Esophagus (tissue), 2 donors: ENCODE measurements around the gene RAC3. TPM values are rescaled to one million over a fixed set of nuclear protein-coding genes. Genes with fewer than 3 reads are reported as not detected.

Experiments
- H3K27ac ChIP-seq, 2 donors: one replicate each; pipeline ENCODE4 v1.5.1; 2013; ENCODE audit warnings: low read depth in 2 of 2, mild to moderate bottlenecking in 2 of 2, inconsistent platforms in 1 of 2, low read length in 1 of 2, moderate library complexity in 1 of 2
- H3K27me3 ChIP-seq, 2 donors: one replicate each; pipeline ENCODE4 v1.6.1; 2013; ENCODE audit warnings: low read length in 2 of 2, control low read depth in 1 of 2, mild to moderate bottlenecking in 1 of 2; ENCODE audit not compliant: insufficient read depth in 2 of 2, control insufficient read depth in 1 of 2
- H3K36me3 ChIP-seq, 2 donors: one replicate each; pipeline ENCODE4 v1.6.1; 2013; ENCODE audit warnings: low read length in 1 of 2; ENCODE audit not compliant: control insufficient read depth in 2 of 2, insufficient read depth in 2 of 2
- H3K4me1 ChIP-seq, 2 donors: one replicate each; pipeline ENCODE4 v1.6.1; 2013; ENCODE audit warnings: low read length in 1 of 2; ENCODE audit not compliant: control insufficient read depth in 2 of 2, insufficient read depth in 2 of 2
- H3K4me3 ChIP-seq, 2 donors: one replicate each; pipeline ENCODE4 v1.5.1; 2013; ENCODE audit warnings: low read length in 2 of 2, mild to moderate bottlenecking in 2 of 2, low read depth in 1 of 2, moderate library complexity in 1 of 2
- H3K9me3 ChIP-seq, 2 donors: one replicate each; pipeline ENCODE4 v1.6.1; 2013; ENCODE audit warnings: mild to moderate bottlenecking in 2 of 2, low read depth in 1 of 2, low read length in 1 of 2, moderate library complexity in 1 of 2; ENCODE audit not compliant: control insufficient read depth in 2 of 2, insufficient read depth in 1 of 2
- WGBS, 2 donors: extraction: QIAGEN DNeasy Blood & Tissue Kit; methylation state at CpG; one replicate each; pipeline ENCODE4 v1.1.7; 2013; 5-methylcytosine and 5-hydroxymethylcytosine counted together
- polyA plus RNA-seq, 2 donors: library from polyadenylated mRNA; stranded (reverse); fragments of 200-250 nt; gene quantifications; one replicate each; pipeline ENCODE4 v1.2.3, GENCODE V29; 2013
- donor health status: healthy with polysubstance abuse.
- donor health status: Bipolar disorder and iron deficiency.

Gene RAC3
- polyA plus RNA-seq, 2 donors, result 7.1 to 9.6 TPM

GRCh38 chr17:82053556-82054263, 22.2 kb downstream of the RAC3 start:
- peaks cover 10 to 20% of the 10 kb centered on the region in 2 donors for H3K4me1 ChIP-seq
- 92 to 94% methylated on average over 28 of the region's 28 CpGs for WGBS, 2 donors
- H3K4me3 ChIP-seq, result no peak overlapping the region
- no peaks in the 10 kb centered on the region for H3K9me3 ChIP-seq
- H3K27me3 ChIP-seq, result no peaks in the 10 kb centered on the region
- H3K36me3 ChIP-seq, result peaks cover 14 to 62% of the 10 kb centered on the region in 2 donors
- H3K27ac ChIP-seq, result no peak overlapping the region

- Histone ChIP-seq H3K36me3 (peaks cover 14 to 62% of the 10 kb centered on the region in 2 donors), H3K9me3 (no peaks in the 10 kb centered on the region), H3K27me3 (no peaks in the 10 kb centered on the region), H3K4me3 (no peak overlapping the region), H3K27ac (no peak overlapping the region), H3K4me1 (peaks cover 10 to 20% of the 10 kb centered on the region in 2 donors)
- 88 to 90% methylated on average over 36 to 38 of the region's 38 CpGs for WGBS, 2 donors
These were observed 23.0 kb downstream of the RAC3 start for GRCh38 chr17:82054351-82055022.

GRCh38 chr17:82055023-82055964, 23.8 kb downstream of the RAC3 start:
- peaks cover 22 to 70% of the 10 kb centered on the region in 2 donors for H3K36me3 ChIP-seq
- peaks cover 10 to 16% of the 10 kb centered on the region in 2 donors for H3K4me1 ChIP-seq
- no peaks in the 10 kb centered on the region for H3K27me3 ChIP-seq
- no peak overlapping the region for H3K27ac ChIP-seq
- no peaks in the 10 kb centered on the region for H3K9me3 ChIP-seq
- WGBS, 2 donors, result 81 to 84% methylated on average over 26 of the region's 26 CpGs
- H3K4me3 ChIP-seq, result no peak overlapping the region

- no peak overlapping the region for H3K27ac ChIP-seq
- no peak overlapping the region for H3K4me3 ChIP-seq
- H3K9me3 ChIP-seq, result no peaks in the 10 kb centered on the region
- H3K36me3 ChIP-seq, result peaks cover 23 to 78% of the 10 kb centered on the region in 2 donors
- no peaks in the 10 kb centered on the region for H3K27me3 ChIP-seq
- 87 to 88% methylated on average over 28 of the region's 28 CpGs for WGBS, 2 donors
- H3K4me1 ChIP-seq, result peaks cover 7 to 9% of the 10 kb centered on the region in 2 donors
These were observed 24.7 kb downstream of the RAC3 start for GRCh38 chr17:82055965-82056728.

GRCh38 chr17:82056729-82057621, 25.5 kb downstream of the RAC3 start:
- no peaks in the 10 kb centered on the region for H3K9me3 ChIP-seq
- no peaks in the 10 kb centered on the region for H3K27me3 ChIP-seq
- peaks cover 7 to 9% of the 10 kb centered on the region in 2 donors for H3K4me1 ChIP-seq
- WGBS, 2 donors, result 81% methylated on average over 29 of the region's 29 CpGs
- H3K36me3 ChIP-seq, result peaks cover 23 to 85% of the 10 kb centered on the region in 2 donors
- no peak overlapping the region for H3K4me3 ChIP-seq
- H3K27ac ChIP-seq, result no peak overlapping the region

GRCh38 chr17:82058230-82058854, 26.9 kb downstream of the RAC3 start:
- Histone ChIP-seq H3K27ac (no peak overlapping the region), H3K9me3 (no peaks in the 10 kb centered on the region), H3K36me3 (peaks cover 26 to 95% of the 10 kb centered on the region in 2 donors), H3K4me1 (no peaks in the 10 kb centered on the region), H3K27me3 (no peaks in the 10 kb centered on the region), H3K4me3 (no peak overlapping the region)
- 67 to 70% methylated on average over 17 of the region's 17 CpGs for WGBS, 2 donors

- Histone ChIP-seq H3K4me3 (no peak overlapping the region), H3K9me3 (no peaks in the 10 kb centered on the region), H3K4me1 (peaks cover 0 to 2% of the 10 kb centered on the region in 2 donors), H3K27me3 (no peaks in the 10 kb centered on the region), H3K27ac (no peak overlapping the region), H3K36me3 (peaks cover 24 to 93% of the 10 kb centered on the region in 2 donors)
- 84 to 88% methylated on average over 10 of the region's 10 CpGs for WGBS, 2 donors
These were observed 27.4 kb downstream of the RAC3 start for GRCh38 chr17:82058855-82059249.

GRCh38 chr17:82059272-82060000, 28.0 kb downstream of the RAC3 start:
- peaks cover 23 to 90% of the 10 kb centered on the region in 2 donors for H3K36me3 ChIP-seq
- peaks cover 0 to 7% of the 10 kb centered on the region in 2 donors for H3K4me1 ChIP-seq
- WGBS, 2 donors, result 78 to 86% methylated on average over 19 of the region's 19 CpGs
- no peak overlapping the region for H3K27ac ChIP-seq
- H3K27me3 ChIP-seq, result no peaks in the 10 kb centered on the region
- H3K4me3 ChIP-seq, result no peak overlapping the region
- no peaks in the 10 kb centered on the region for H3K9me3 ChIP-seq
